Hepatic stellate cell (primary cell): ENCODE data around the gene NFYC.

Experiments used
- DNase-seq: peaks from one replicate; pipeline ENCODE4 v3.0.0; 2011; ENCODE audit warnings: low spot score

NFYC gene

GRCh38 chr1:40739455-40740008 is 48.0 kb downstream of the NFYC start:
- no peak for DNase-seq

- DNase-seq = no peak
Measured at GRCh38 chr1:40740039-40740996, 48.8 kb downstream of the NFYC start.

- DNase-seq = no peak
Measured at GRCh38 chr1:40740997-40741736, 49.7 kb downstream of the NFYC start.

- no peak for DNase-seq
Measured at GRCh38 chr1:40742363-40743061, 51.0 kb downstream of the NFYC start.

- DNase-seq = no peak
Measured at GRCh38 chr1:40743452-40743851, 51.9 kb downstream of the NFYC start.

- no peak for DNase-seq
Measured at GRCh38 chr1:40743860-40744259, 52.4 kb downstream of the NFYC start.

GRCh38 chr1:40745176-40745575 is 53.7 kb downstream of the NFYC start:
- no peak for DNase-seq

GRCh38 chr1:40746344-40747090 is 55.0 kb downstream of the NFYC start:
- DNase-seq = no peak

- no peak for DNase-seq
Measured at GRCh38 chr1:40748841-40749718, 57.6 kb downstream of the NFYC start.

GRCh38 chr1:40749817-40750216 is 58.3 kb downstream of the NFYC start:
- DNase-seq = no peak

GRCh38 chr1:40750451-40750908 is 59.0 kb downstream of the NFYC start:
- no peak for DNase-seq

GRCh38 chr1:40751802-40752201 is 60.3 kb downstream of the NFYC start:
- no peak for DNase-seq

- no peak for DNase-seq
Measured at GRCh38 chr1:40753142-40753882, 61.8 kb downstream of the NFYC start.

- DNase-seq = no peak
Measured at GRCh38 chr1:40754201-40754600, 62.7 kb downstream of the NFYC start.

GRCh38 chr1:40755067-40755466 is 63.6 kb downstream of the NFYC start:
- DNase-seq = no peak

- no peak for DNase-seq
Measured at GRCh38 chr1:40756523-40756922, 65.0 kb downstream of the NFYC start.

- no peak for DNase-seq
Measured at GRCh38 chr1:40757084-40757483, 65.6 kb downstream of the NFYC start.

- DNase-seq = no peak
Measured at GRCh38 chr1:40758004-40758403, 66.5 kb downstream of the NFYC start.

- no peak for DNase-seq
Measured at GRCh38 chr1:40758578-40759343, 67.3 kb downstream of the NFYC start.
